HG03135 (cell line): ENCODE results near the gene BTBD2.

Experiments
- ATAC-seq: cut with Tn5 transposase; IDR thresholded peaks from one replicate; pipeline ENCODE4 v1.9.1; 2021; ENCODE audit warnings: mild to moderate bottlenecking, moderate library complexity; ENCODE audit not compliant: unreplicated experiment

Gene BTBD2

GRCh38 chr19:1944916-1945561 is 70.5 kb downstream of the BTBD2 start:
- no peak for ATAC-seq

- ATAC-seq, result no peak
Observed at GRCh38 chr19:1944088-1944915, 71.2 kb downstream of the BTBD2 start.

- ATAC-seq, result no peak
Observed at GRCh38 chr19:1943661-1944087, 71.8 kb downstream of the BTBD2 start.

- ATAC-seq, result no peak
Observed at GRCh38 chr19:1942934-1943555, 72.5 kb downstream of the BTBD2 start.

GRCh38 chr19:1942078-1942933 is 73.2 kb downstream of the BTBD2 start:
- ATAC-seq, result no peak

GRCh38 chr19:1941146-1942077 is 74.1 kb downstream of the BTBD2 start, which contains the start of gene CSNK1G2:
CSNK1G2 (plus strand) TSS chr19:1941172; CDS start chr19:1969773, 28,601 bp downstream.
- ATAC-seq, result no peak

GRCh38 chr19:1938071-1938470 is 77.4 kb downstream of the BTBD2 start:
- ATAC-seq, result no peak

- no peak for ATAC-seq
Observed at GRCh38 chr19:1936916-1937610, 78.5 kb downstream of the BTBD2 start.

GRCh38 chr19:1936430-1936829 is 79.1 kb downstream of the BTBD2 start:
- ATAC-seq, result no peak

- no peak for ATAC-seq
Observed at GRCh38 chr19:1935484-1936208, 79.9 kb downstream of the BTBD2 start.
